Fibroblast of peridontal ligament (primary cell): ENCODE measurements around the gene NUMA1.
A peak's percentile ranks its signal among the peaks of the same experiment; 100 is the strongest.

ENCODE experiments used
- DNase-seq: peaks from one replicate; pipeline ENCODE4 v3.0.0-alpha.2; 2010; ENCODE audit errors: extremely low read depth

Gene NUMA1

DNA sequence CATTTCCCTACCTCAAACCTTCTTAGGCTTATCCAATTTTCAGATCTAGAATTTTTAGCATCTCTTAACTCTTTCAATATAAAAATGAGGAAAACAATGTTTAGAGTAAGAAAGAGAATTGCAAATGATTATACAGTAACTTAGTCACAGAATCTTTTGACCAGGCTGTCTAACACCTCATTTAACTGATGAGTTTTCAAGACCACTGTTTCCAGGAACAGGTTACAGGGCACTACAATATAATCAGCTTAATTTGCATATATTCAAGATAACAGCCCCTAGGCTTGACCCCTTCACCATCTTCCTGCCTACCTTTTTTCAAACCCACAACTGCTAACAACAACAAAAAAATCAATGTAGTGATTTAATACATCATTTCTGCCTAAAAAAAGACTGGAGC lies 12.7 kb downstream of the NUMA1 start:
- no peak for DNase-seq

DNA sequence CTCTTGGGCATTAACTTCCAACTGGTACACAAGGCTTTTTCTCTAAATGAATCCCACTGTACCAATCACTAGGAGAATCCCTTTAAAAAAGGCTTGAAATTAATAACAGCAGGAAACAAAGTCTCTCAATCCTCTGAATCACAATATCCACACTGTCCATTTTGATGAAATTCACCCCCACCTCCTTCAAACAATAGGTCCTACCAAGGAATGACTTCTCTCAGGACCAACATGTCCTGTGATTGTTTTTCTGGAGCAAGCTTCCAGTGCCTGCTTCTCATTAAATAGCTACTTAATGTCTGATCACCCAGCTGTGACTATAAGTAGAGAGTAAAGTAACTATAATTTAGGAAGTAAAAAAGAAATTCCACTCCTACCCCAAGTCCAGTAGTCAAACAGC lies 13.1 kb downstream of the NUMA1 start:
- DNase-seq, result no peak

DNA sequence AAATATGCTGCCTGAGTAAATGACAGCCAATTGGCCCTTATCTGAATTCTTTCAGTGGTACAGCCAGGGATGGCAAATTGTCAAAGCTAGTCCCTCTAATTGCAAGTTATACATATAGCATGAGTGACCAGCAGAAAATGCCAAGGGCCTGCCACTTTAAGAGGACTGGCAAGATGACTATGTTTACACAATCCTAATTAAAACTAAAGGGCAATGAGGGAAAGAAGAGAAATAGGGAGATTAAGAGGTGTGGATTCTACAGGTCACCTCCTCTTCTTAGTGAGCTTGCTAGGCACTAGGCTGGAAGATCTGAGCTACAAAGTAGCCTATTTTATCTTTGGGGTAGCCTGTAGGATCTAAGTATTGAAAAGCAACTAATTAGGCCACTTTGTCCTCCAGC lies 13.5 kb downstream of the NUMA1 start:
- DNase-seq, result no peak

GRCh38 chr11:72061739-72062396 lies 18.5 kb downstream of the NUMA1 start:
- DNase-seq, result no peak

DNA sequence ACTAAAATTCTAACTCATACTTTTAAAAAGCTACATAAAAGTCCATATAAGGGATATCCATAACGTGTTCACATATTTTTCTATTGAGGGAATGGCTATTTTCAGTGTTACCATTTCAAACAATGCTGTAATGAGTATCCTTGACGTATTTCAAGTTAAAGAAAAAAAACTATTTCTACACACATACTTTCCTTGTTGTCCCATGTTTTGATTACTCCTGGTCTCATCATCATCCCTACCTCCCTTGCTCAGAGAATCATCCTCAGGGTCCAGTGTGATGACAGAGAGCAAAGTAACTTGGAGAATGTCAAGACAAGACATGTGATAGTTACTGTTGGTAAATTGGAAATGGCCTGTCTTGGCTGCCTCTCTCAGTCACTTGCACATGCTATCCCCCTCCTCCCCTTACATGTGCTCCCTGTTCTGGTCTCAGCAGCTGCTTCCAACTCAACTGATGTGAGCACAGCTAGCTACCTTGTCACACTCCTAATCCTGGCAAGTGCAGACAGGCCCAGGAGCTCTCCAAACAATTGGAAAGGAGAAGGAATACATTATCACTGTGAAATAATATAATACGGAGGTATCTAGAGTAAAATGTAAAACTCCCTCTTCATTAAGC lies 21.8 kb downstream of the NUMA1 start:
- DNase-seq, result peak; percentile 36

GRCh38 chr11:72048766-72049460 lies 31.4 kb downstream of the NUMA1 start:
- DNase-seq, result no peak

GRCh38 chr11:72045849-72046248 lies 34.5 kb downstream of the NUMA1 start:
- no peak for DNase-seq

DNA sequence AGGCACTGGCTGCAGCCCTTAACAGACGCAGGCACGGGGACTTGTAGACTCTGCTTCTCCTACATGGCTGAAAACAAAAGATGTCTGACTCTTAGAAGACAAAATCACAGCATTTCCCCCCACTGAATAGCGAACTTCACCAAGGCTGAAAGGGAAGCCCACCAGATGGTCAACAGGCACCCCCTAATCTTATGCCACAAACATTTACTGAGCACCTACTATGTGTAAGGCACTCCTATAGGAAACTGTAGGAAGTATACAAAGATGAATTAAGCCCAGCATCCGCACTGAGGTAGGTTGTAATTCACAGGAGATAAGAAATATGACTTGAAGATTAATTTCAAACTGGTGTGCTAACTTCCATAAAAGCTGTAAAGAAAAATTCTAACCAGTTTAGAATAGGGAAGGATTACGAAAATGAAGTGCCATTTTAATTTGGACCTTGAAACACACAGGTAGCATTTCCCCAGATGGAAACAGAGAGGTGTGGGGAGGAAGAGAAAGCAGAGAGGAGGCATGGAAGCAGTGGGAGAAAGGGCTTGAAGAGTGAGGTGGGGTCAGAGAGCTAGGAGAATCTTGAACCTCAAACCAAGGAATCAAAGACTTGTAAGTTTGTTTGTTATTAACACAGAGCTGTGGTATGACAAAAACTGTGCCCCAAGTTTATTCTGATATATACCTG lies 38.1 kb downstream of the NUMA1 start:
- no peak for DNase-seq

GRCh38 chr11:72041364-72042063 lies 38.8 kb downstream of the NUMA1 start:
- DNase-seq, result peak; percentile 76

GRCh38 chr11:72040491-72041363 lies 39.6 kb downstream of the NUMA1 start:
- peak; percentile 96 for DNase-seq

DNA sequence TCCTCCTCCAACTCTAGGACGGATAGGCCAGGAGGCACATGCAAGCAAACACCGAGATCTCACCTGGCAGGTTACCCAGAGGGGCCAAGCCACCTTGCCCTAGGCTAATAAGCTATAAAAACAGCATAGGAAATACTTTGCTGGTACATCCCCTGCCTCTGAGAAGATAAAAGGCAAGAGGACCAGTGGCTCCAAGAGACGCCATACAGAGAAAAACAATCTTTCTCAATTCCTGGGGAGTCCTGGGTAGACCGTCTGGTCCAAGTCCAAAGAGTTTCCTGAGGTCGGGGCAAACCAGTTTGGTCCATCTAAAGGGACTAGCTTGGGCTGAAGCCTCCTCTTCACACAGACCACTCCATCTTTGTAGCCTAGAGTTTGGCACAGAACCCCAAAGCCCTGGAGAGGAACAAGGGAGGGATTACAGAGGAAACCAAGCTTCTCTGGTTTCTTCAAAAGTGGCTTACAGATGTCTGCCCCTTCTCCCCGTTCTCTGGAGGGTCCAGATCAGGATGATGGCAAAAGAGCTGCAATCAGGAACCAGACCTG lies 40.4 kb downstream of the NUMA1 start:
- DNase-seq, result no peak

DNA sequence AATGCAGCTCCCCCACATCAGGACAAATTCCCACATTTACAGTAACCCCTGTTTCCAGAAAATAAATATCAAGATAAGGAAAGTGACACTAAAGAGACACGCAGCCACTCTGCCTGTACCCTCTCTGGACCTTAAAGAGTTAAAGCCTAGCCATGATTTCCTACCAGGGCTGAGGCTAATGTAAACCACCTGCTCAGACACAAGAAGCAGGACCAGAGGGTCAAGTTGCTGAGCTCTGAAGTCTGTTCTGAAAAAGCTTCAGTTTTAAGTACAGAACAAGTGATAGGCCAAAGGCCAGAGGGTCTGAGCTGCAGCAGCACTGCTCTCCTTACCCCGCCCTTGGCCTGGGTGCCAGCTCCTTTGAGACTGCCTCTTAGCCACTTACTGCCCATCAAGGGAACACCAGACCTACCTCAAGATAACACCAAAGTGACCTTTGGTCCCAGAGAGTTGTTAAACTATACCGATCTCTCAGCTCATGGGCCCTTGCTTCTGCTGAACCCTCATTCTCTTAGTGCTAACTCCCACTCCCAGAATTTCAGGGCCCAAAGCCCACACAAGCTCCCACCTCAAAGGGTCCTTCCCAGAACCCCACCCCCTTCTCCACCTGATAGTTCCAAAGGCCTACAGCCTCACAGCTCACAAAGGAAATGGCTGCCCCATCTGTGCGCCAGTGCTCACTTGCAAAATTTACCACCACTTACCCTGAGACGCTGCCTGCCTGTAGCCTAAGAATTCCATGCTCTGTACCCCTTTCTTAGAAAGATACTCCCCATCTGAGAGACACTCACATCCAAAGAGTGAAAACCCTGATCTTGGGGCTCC lies 41.1 kb downstream of the NUMA1 start:
- peak; percentile 81 for DNase-seq

GRCh38 chr11:72038491-72038890 lies 41.9 kb downstream of the NUMA1 start:
- peak; percentile 82 for DNase-seq

DNA sequence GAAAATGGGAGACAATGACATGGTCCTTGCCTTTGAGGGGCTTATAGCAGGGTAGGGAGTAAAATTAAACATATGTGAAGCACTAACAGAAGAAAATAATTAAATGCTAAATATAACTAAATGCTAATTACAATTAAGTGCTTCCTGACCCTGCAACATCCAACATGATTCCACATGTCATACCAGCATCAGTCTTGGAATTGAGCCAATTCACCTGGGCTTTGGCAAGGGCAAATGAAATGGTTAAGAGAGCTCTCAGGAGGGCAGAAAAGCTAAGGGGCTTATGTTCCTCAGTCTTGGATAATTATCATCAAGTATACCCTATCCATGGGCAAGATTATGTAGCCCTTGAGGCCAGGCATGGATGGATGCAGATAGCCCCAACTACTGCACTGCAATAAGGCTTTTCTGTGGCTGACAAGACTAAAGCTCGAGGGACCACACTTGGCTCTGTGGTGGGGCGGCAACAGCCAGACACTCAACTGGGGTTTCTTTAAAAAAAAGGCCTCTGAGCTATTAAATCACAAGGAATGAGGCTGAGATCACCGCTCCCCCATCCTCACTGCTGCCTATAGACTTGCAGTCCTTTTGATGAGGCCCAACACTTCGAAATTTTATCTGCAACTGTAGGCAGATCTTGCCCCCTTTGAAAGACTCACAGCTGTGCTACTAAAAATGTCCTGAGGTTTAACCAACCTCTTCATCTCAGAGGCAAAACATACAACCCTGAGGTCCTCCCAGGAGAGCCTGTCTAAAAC lies 42.6 kb downstream of the NUMA1 start:
- DNase-seq, result peak; percentile 60

DNA sequence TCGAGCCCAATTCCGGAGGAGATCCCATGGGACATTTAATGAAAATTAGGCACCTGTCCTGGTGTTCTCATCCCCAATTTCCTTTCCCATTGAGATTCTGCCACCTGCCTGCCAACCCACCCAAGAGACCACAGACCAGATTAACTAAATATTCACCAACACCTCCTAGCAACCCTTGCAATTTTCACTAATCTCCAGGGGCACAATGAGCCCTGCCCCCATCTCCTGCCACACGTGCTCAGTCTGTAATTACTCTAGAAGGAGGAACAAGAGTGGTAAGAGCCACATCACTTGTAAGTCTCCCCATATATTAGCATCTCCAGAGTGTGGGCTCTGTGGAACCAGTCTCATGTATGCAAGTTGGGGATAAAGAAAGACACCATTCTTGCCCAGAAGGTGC lies 43.7 kb downstream of the NUMA1 start:
- DNase-seq, result no peak

DNA sequence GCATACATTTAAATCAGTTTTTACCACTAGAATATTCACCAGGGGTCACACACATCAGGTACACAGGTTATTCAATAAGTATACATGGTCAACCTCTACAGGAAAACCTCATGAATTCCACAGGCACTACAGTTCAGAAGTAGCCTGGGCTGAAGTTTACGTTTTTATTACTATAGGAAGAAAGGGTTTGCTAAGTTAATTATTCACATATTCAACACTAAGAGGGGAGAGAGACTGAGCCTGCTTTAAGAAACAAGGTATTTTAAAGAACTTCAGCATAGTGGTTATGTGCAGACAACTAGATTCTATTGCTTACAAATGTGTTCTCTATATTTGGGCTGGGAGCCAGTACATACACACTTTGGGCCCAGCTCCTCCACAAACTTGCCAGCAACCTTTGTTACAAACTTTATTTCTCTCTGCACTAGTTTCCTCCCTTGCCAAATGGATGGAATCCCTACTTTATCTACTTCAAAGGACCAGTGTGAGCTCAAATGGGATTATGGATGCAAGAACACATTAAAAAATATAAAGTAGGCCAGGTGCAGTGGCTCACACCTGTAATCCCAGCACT lies 49.8 kb downstream of the NUMA1 start:
- no peak for DNase-seq

DNA sequence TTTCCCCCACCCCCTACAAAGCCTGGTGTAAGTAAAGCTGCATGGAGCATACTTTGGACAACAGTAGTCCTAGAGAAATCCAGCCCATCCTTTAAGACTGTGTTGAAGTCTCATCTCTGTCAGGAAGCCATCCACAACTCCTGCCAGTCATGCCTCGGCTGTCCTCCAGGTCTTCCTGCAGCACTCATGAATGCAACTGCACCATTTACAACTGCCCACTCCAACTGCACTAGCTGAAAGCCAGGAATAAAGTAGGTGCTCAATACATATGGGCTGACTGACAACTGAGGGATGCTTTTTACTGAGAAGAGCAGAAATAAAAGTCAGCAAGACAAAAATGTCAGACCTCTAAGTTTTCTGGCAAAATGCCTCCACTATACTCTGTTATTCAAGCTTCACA lies 54.3 kb downstream of the NUMA1 start:
- DNase-seq, result no peak

GRCh38 chr11:72024069-72024754 lies 56.1 kb downstream of the NUMA1 start:
- no peak for DNase-seq
